Esophagus squamous epithelium (tissue), 4 donors: ENCODE results near the gene EGLN1.

ENCODE experiments used
- CTCF ChIP-seq, 6 experiments: fragments of 450-650 bp in 4 of 6; fragments of 200-600 bp in 2 of 6; sonication (generic) in 2 of 6; IDR thresholded peaks; one replicate each; pipeline ENCODE4 v1.5.1; 2016 to 2019; ENCODE audit warnings: antibody characterized with exemption in 6 of 6, mild to moderate bottlenecking in 4 of 6, moderate library complexity in 4 of 6
- POLR2A ChIP-seq, 4 donors: fragments of 450-650 bp; IDR thresholded peaks; one replicate each; pipeline ENCODE4 v1.6.1; 2017; ENCODE audit warnings: antibody characterized with exemption in 4 of 4, mild to moderate bottlenecking in 4 of 4, moderate library complexity in 3 of 4

GRCh38 chr1:231396643-231397042, 25.4 kb downstream of the EGLN1 start:
- TF ChIP-seq CTCF (IDR thresholded peaks at IDR 0.05) (no peak), POLR2A (IDR thresholded peaks at IDR 0.05) (no peak)
